Neural progenitor cell (in vitro differentiated cells): ENCODE results near the gene MAPRE2. TPM values are rescaled to one million over a fixed set of nuclear protein-coding genes. Genes with fewer than 3 reads are reported as not detected.

Experiments
- DNase-seq: peaks from one replicate; pipeline ENCODE4 v3.0.0-alpha.2; 2016; ENCODE audit warnings: low spot score
- H2AFZ ChIP-seq: fragments of 200-600 bp; sonication (generic); replicated peaks from 2 replicates; pipeline ENCODE4 v1.6.1; 2016; ENCODE audit warnings: antibody characterized with exemption
- H3F3A ChIP-seq: fragments of 200-600 bp; sonication (generic); 2 replicates; pipeline ENCODE4 v1.6.1; 2016; ENCODE audit warnings: antibody characterized with exemption, low read depth
- H3K27ac ChIP-seq: fragments of 200-600 bp; sonication (generic); 2 replicates; pipeline ENCODE4 v1.5.1; 2016; ENCODE audit warnings: mild to moderate bottlenecking
- H3K27me3 ChIP-seq: fragments of 200-600 bp; sonication (generic); 2 replicates; pipeline ENCODE4 v1.6.1; 2016; ENCODE audit warnings: mild to moderate bottlenecking, moderate library complexity
- H3K36me3 ChIP-seq: fragments of 200-600 bp; sonication (generic); 2 replicates; pipeline ENCODE4 v1.5.1; 2016
- H3K4me1 ChIP-seq: fragments of 200-600 bp; sonication (generic); 2 replicates; pipeline ENCODE4 v1.6.1; 2016; ENCODE audit warnings: mixed run types
- H3K4me2 ChIP-seq: fragments of 200-600 bp; sonication (generic); 2 replicates; pipeline ENCODE4 v1.6.1; 2016
- H3K4me3 ChIP-seq: fragments of 200-600 bp; sonication (generic); 2 replicates; pipeline ENCODE4 v1.5.1; 2016
- H3K79me2 ChIP-seq: fragments of 200-600 bp; sonication (generic); 2 replicates; pipeline ENCODE4 v1.6.1; 2016; ENCODE audit warnings: low read depth
- H3K9ac ChIP-seq: fragments of 200-600 bp; sonication (generic); 2 replicates; pipeline ENCODE4 v1.6.1; 2016
- H3K9me3 ChIP-seq: fragments of 200-600 bp; sonication (generic); 2 replicates; pipeline ENCODE4 v1.5.1; 2016; ENCODE audit warnings: low read depth
- H4K20me1 ChIP-seq: fragments of 200-600 bp; sonication (generic); 2 replicates; pipeline ENCODE4 v1.6.1; 2016; ENCODE audit warnings: low read depth
- H3K27ac Mint-ChIP-seq: 3 replicates; pipeline ENCODE4 v1.8.0; 2021; ENCODE audit warnings: mixed read lengths
- H3K27me3 Mint-ChIP-seq: 2 replicates; pipeline ENCODE4 v1.8.0; 2022; ENCODE audit warnings: low read depth, mild to moderate bottlenecking, inconsistent platforms, moderate library complexity, mixed read lengths; ENCODE audit not compliant: insufficient read depth
- H3K36me3 Mint-ChIP-seq: 3 replicates; pipeline ENCODE4 v1.8.0; 2021; ENCODE audit warnings: mixed read lengths
- H3K4me1 Mint-ChIP-seq: 3 replicates; pipeline ENCODE4 v1.8.0; 2021; ENCODE audit warnings: mixed read lengths
- H3K4me3 Mint-ChIP-seq: 3 replicates; pipeline ENCODE4 v1.8.0; 2021; ENCODE audit warnings: mild to moderate bottlenecking, moderate library complexity, mixed read lengths
- H3K9me3 Mint-ChIP-seq: 3 replicates; pipeline ENCODE4 v1.8.0; 2020; ENCODE audit warnings: mixed read lengths
- EZH2 ChIP-seq: fragments of 200-600 bp; sonication (generic); IDR thresholded peaks from 2 replicates; pipeline ENCODE4 v1.6.1; 2017; ENCODE audit warnings: antibody characterized with exemption, mild to moderate bottlenecking, moderate library complexity
- EZH2phosphoT487 ChIP-seq: fragments of 200-600 bp; sonication (generic); IDR thresholded peaks from 2 replicates; pipeline ENCODE4 v1.6.1; 2017; ENCODE audit warnings: antibody characterized with exemption
- total RNA-seq: library from RNA; depleted of rRNA; stranded (reverse); fragments of >200 nt; gene quantifications from 2 replicates; pipeline ENCODE4 v1.2.3, GENCODE V29; 2015; ENCODE audit warnings: low replicate concordance
- TF ChIP-seq, protein P1 (sequence below): fragments of 200-600 bp; sonication (generic); IDR thresholded peaks from 2 replicates; pipeline ENCODE4 v1.5.1; 2017; ENCODE audit warnings: antibody characterized with exemption, mild to moderate bottlenecking

MAPRE2 gene
- total RNA-seq, 1 donor from 2014 or later, result 34.6 TPM

DNA sequence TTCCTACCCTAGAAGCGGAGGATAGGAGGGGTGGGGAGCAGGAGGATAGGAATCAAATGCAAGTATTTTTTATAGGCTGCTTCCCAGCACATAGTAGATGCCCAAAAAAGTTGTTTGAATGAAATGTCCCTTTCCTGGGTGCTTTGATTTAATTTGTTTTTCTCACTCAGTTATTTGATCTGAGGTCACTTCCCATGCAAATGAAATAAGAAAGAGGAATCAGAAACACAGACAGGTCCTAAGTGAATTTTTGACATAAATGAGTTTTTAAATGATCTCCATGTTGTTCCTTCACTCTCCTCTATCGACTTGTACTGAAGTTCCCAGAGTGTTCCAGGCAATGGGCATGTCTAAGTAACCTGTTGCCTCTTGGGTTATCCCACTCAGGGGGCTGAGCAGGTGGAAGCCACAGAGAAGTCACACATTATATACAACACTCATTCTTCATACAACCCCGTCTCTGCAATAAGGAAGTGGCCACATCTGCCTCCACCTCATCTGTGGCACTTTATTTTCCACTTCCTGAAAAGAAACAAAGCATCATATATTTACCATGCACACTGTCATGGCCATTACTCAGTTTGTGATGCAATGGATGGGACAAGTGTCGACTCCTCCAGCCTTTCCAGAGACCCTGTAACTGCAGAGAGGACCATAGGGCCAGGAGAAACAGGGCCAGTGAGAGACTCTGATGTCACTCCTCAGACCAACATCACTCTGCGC, 117.7 kb downstream of the MAPRE2 start:
- H3K9me3 Mint-ChIP-seq, result no peaks in the 10 kb centered on the region
- Histone ChIP-seq H3K9me3 (no peaks in the 10 kb centered on the region), H3K36me3 (no peaks in the 10 kb centered on the region), H3K27ac (no peak overlapping the region), H3K9ac (no peak overlapping the region), H3K4me3 (no peak overlapping the region), H3F3A (no peaks in the 10 kb centered on the region), H3K27me3 (no peaks in the 10 kb centered on the region), H3K4me1 (no peaks in the 10 kb centered on the region), H2AFZ (no peak overlapping the region), H3K4me2 (no peak overlapping the region), H3K79me2 (no peaks in the 10 kb centered on the region), H4K20me1 (no peaks in the 10 kb centered on the region)
- H3K27me3 Mint-ChIP-seq, result peaks cover 3% of the 10 kb centered on the region
- TF ChIP-seq, protein P1, sequence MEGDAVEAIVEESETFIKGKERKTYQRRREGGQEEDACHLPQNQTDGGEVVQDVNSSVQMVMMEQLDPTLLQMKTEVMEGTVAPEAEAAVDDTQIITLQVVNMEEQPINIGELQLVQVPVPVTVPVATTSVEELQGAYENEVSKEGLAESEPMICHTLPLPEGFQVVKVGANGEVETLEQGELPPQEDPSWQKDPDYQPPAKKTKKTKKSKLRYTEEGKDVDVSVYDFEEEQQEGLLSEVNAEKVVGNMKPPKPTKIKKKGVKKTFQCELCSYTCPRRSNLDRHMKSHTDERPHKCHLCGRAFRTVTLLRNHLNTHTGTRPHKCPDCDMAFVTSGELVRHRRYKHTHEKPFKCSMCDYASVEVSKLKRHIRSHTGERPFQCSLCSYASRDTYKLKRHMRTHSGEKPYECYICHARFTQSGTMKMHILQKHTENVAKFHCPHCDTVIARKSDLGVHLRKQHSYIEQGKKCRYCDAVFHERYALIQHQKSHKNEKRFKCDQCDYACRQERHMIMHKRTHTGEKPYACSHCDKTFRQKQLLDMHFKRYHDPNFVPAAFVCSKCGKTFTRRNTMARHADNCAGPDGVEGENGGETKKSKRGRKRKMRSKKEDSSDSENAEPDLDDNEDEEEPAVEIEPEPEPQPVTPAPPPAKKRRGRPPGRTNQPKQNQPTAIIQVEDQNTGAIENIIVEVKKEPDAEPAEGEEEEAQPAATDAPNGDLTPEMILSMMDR, result no peak
- no peak for TF ChIP-seq EZH2
- TF ChIP-seq EZH2phosphoT487, result no peak
- no peak for DNase-seq
- H3K4me1 Mint-ChIP-seq, result peaks cover 3% of the 10 kb centered on the region
- H3K36me3 Mint-ChIP-seq, result no peaks in the 10 kb centered on the region
- no peak overlapping the region for H3K4me3 Mint-ChIP-seq
- H3K27ac Mint-ChIP-seq, result no peak overlapping the region

DNA sequence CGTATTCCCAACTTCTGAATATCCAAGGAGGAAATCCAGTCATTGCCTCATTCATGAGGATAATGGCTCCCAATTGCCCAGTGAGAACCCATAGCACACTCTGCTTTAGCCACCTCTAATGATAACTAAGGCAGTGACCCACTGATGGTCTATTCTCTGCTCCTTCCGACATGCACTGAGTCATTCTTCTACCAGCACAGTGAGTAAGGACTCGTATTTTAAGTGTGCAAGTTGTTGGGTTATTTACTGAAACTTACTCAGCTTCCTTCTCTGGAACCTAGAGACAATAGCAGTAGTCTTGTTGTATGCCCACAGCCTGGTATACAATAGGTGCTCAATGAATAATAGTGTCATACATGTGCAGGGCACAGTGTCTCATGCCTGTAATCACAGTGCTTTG, 118.6 kb downstream of the MAPRE2 start:
- Histone ChIP-seq H3K9me3 (no peaks in the 10 kb centered on the region), H3F3A (no peaks in the 10 kb centered on the region), H2AFZ (no peak overlapping the region), H3K27me3 (no peaks in the 10 kb centered on the region), H4K20me1 (no peaks in the 10 kb centered on the region), H3K27ac (no peak overlapping the region), H3K9ac (no peak overlapping the region), H3K4me1 (no peaks in the 10 kb centered on the region), H3K4me3 (no peak overlapping the region), H3K36me3 (no peaks in the 10 kb centered on the region), H3K4me2 (no peak overlapping the region), H3K79me2 (no peaks in the 10 kb centered on the region)
- no peaks in the 10 kb centered on the region for H3K27me3 Mint-ChIP-seq
- H3K36me3 Mint-ChIP-seq, result no peaks in the 10 kb centered on the region
- no peak overlapping the region for H3K4me3 Mint-ChIP-seq
- no peak for TF ChIP-seq EZH2
- no peak for TF ChIP-seq EZH2phosphoT487
- TF ChIP-seq, protein P1, result no peak
- peaks cover 3% of the 10 kb centered on the region for H3K4me1 Mint-ChIP-seq
- no peak for DNase-seq
- no peak overlapping the region for H3K27ac Mint-ChIP-seq
- H3K9me3 Mint-ChIP-seq, result no peaks in the 10 kb centered on the region

DNA sequence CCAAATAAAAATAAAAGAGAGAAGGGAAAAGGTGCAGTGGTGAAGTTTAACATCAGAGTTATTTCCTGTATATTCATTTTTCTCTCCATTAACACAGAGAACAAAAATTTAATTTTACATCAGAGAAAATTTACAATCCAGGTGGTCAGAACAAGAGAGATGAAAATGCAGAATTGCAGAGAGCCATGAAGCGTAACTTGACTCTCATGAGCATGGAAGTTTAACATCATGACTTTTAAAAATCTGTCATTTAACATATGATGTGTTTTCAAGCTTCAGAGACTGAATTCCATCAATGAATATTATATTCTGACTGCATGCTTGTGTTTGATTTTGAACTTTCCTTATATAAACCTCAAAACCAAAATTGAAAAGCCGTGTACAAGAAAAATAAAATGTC, 120.3 kb downstream of the MAPRE2 start:
- Histone ChIP-seq H3K36me3 (no peaks in the 10 kb centered on the region), H3K27me3 (no peaks in the 10 kb centered on the region), H3F3A (no peaks in the 10 kb centered on the region), H3K79me2 (no peaks in the 10 kb centered on the region), H3K4me3 (no peak overlapping the region), H3K4me2 (no peak overlapping the region), H3K9ac (no peak overlapping the region), H3K4me1 (no peaks in the 10 kb centered on the region), H2AFZ (no peak overlapping the region), H4K20me1 (no peaks in the 10 kb centered on the region), H3K27ac (no peak overlapping the region), H3K9me3 (no peaks in the 10 kb centered on the region)
- Mint-ChIP-seq H3K27ac (no peak overlapping the region), H3K4me1 (peaks cover 6% of the 10 kb centered on the region), H3K4me3 (no peak overlapping the region), H3K36me3 (no peaks in the 10 kb centered on the region), H3K27me3 (no peaks in the 10 kb centered on the region), H3K9me3 (no peaks in the 10 kb centered on the region)
- no peak for DNase-seq
- TF ChIP-seq, protein P1, result no peak
- TF ChIP-seq EZH2phosphoT487, result no peak
